Measurements from ENCODE around the gene ADIPOQ. TPM values are rescaled to one million over a fixed set of nuclear protein-coding genes. Genes with fewer than 3 reads are reported as not detected.
"Not testable (repeated sequence)": the region's sequence is repeated elsewhere in the genome, so short reads cannot be mapped to it uniquely, and the experiment has no call there.

Gene ADIPOQ
- total and polyA plus RNA-seq, 7 donors = 0.54 to 53.5 (median 1.3) TPM; not detected in 1

GRCh38 chr3:186854146-186854545 lies 11.6 kb downstream of the ADIPOQ start:
- H3K27me3 ChIP-seq = no peaks in the 10 kb centered on the region

GRCh38 chr3:186854954-186855353 lies 12.4 kb downstream of the ADIPOQ start:
- intact Hi-C loops (cut with DNase I) = no loop called here
- Histone ChIP-seq H3K9me3 (peaks cover 0 to 9% (median 0%) of the 10 kb centered on the region in 4 donors), H3K4me3 (no peak overlapping the region), H3K27ac (no peak overlapping the region), H3K4me1 (no peaks in the 10 kb centered on the region), H3K27me3 (no peaks in the 10 kb centered on the region), H3K36me3 (no peaks in the 10 kb centered on the region)
- DNase-seq = no peak
- 0% methylated on average over 1 of the region's 1 CpG for WGBS, 2 donors
- TF ChIP-seq POLR2A (IDR thresholded peaks at IDR 0.05) (no peak), CTCF (IDR thresholded peaks at IDR 0.05) (no peak)

More at GRCh38 chr3:186854146-186854545, 11.6 kb downstream of the ADIPOQ start:
- H3K9me3 ChIP-seq = peaks cover 0 to 4% (median 0%) of the 10 kb centered on the region in 4 donors
- H3K4me1 ChIP-seq = no peaks in the 10 kb centered on the region
- WGBS, 2 donors = 97 to 98% methylated on average over 8 of the region's 8 CpGs
- no peaks in the 10 kb centered on the region for H3K36me3 ChIP-seq
- TF ChIP-seq POLR2A (IDR thresholded peaks at IDR 0.05) (no peak), POLR2AphosphoS5 (IDR thresholded peaks at IDR 0.05) (no peak), CTCF (IDR thresholded peaks at IDR 0.05) (no peak), EP300 (IDR thresholded peaks at IDR 0.05) (no peak)
- intact Hi-C loops (cut with DNase I) = no loop called here
- DNase-seq = no peak
- H3K27ac ChIP-seq = no peak overlapping the region
- no peak overlapping the region for H3K4me3 ChIP-seq

- 83 to 91% methylated on average over 4 of the region's 4 CpGs for WGBS, 2 donors
- intact Hi-C loops (cut with DNase I) = no loop called here
- Histone ChIP-seq H3K4me1 (no peaks in the 10 kb centered on the region), H3K4me3 (no peak overlapping the region), H3K36me3 (no peaks in the 10 kb centered on the region), H3K27ac (no peak overlapping the region), H3K27me3 (no peaks in the 10 kb centered on the region), H3K9me3 (peaks cover 0 to 9% (median 0%) of the 10 kb centered on the region in 4 donors)
- no peak for DNase-seq
- TF ChIP-seq POLR2A (IDR thresholded peaks at IDR 0.05) (no peak), EP300 (IDR thresholded peaks at IDR 0.05) (no peak), CTCF (IDR thresholded peaks at IDR 0.05) (no peak), POLR2AphosphoS5 (IDR thresholded peaks at IDR 0.05) (no peak)
Measured at GRCh38 chr3:186857743-186858142, 15.2 kb downstream of the ADIPOQ start.

GRCh38 chr3:186865215-186865853 lies 22.8 kb downstream of the ADIPOQ start:
- H3K4me1 ChIP-seq; intact Hi-C loops (cut with DNase I); DNase-seq; H3K36me3 ChIP-seq; H3K27ac ChIP-seq; H3K27me3 ChIP-seq; H3K9me3 ChIP-seq; H3K4me3 ChIP-seq: not testable (repeated sequence)
- WGBS, 2 donors = no CpG with 5 or more reads among the region's 13 CpGs

GRCh38 chr3:186866095-186866494 lies 23.6 kb downstream of the ADIPOQ start:
- intact Hi-C loops (cut with DNase I); H3K27ac ChIP-seq; H3K27me3 ChIP-seq; H3K36me3 ChIP-seq; H3K4me3 ChIP-seq; H3K9me3 ChIP-seq; H3K4me1 ChIP-seq; DNase-seq: not testable (repeated sequence)
- WGBS, 2 donors = no CpG with 5 or more reads among the region's 5 CpGs

All from sigmoid colon (tissue), 7 donors.